ENCODE data around the gene ZNF335.

- TF ChIP-seq CTCF (IDR thresholded peaks at IDR 0.05) (no peak), POLR2AphosphoS5 (IDR thresholded peaks at IDR 0.05) (no peak), EP300 (IDR thresholded peaks at IDR 0.05) (no peak)
Measured at GRCh38 chr20:46007671-46008070, 35.7 kb upstream of the ZNF335 start.
